Endothelial cell of umbilical vein (primary cell): ENCODE data around the gene PRDM10. TPM values are rescaled to one million over a fixed set of nuclear protein-coding genes. Genes with fewer than 3 reads are reported as not detected.

Source experiments
- BruUV-seq: library from RNA; stranded (reverse); fragments of 400-500 nt; replicated peaks from 2 replicates; lab custom pipeline; 2021; lab: Mats Ljungman, UMichigan
- CTCF ChIA-PET: fragments of 300-600, 350-600 bp; sonication (Branson Sonifier 250); formaldehyde crosslinking; loops from one replicate; lab custom pipeline; 2021; ENCODE audit warnings: antibody characterized with exemption, inconsistent platforms; lab: Charles Lee
- POLR2A ChIA-PET: fragments of 300-600, 350-600 bp; sonication (Branson Sonifier 250); formaldehyde crosslinking; loops from one replicate; lab custom pipeline; 2021; ENCODE audit warnings: antibody characterized with exemption, inconsistent platforms; lab: Charles Lee
- DNase-seq: peaks from one replicate; pipeline ENCODE4 v3.0.0-alpha.2; 2011; ENCODE audit warnings: low read depth, low spot score
- FAIRE-seq: peaks from 2 replicates; lab custom pipeline; 2011; peaks lifted over from hg19 to GRCh38; lab: Jason Lieb, UNC
- H2AFZ ChIP-seq: 2 replicates; pipeline ENCODE4 v1.6.0; 2012; ENCODE audit warnings: low read depth, low read length, control low read depth, inconsistent platforms
- H3K27ac ChIP-seq: 2 replicates; pipeline ENCODE4 v1.5.1; 2011; ENCODE audit warnings: low read depth, mild to moderate bottlenecking, control low read depth, low read length, moderate library complexity; ENCODE audit not compliant: insufficient read depth
- H3K27me3 ChIP-seq, 2 experiments: 2 replicates each; pipeline versions ENCODE4 v1.6.0 to v1.6.1; 2011; ENCODE audit warnings: low read length in 2 of 2, mixed read lengths in 1 of 2; ENCODE audit not compliant: control insufficient read depth in 2 of 2, insufficient read depth in 2 of 2
- H3K36me3 ChIP-seq, 2 experiments: 2 replicates in 1 of 2; 3 replicates in 1 of 2; pipeline ENCODE4 v1.5.1; 2011; ENCODE audit warnings: low read length in 2 of 2, mild to moderate bottlenecking in 1 of 2, moderate library complexity in 1 of 2; ENCODE audit not compliant: control insufficient read depth in 2 of 2, insufficient read depth in 2 of 2; ENCODE audit errors: extremely low read depth in 1 of 2
- H3K4me1 ChIP-seq: 3 replicates; pipeline ENCODE4 v1.5.1; 2011; ENCODE audit warnings: mild to moderate bottlenecking, low read length; ENCODE audit not compliant: control insufficient read depth, insufficient read depth; ENCODE audit errors: extremely low read depth
- H3K4me2 ChIP-seq: 2 replicates; pipeline ENCODE4 v1.6.1; 2011; ENCODE audit warnings: low read length, control low read depth, mixed read lengths; ENCODE audit not compliant: insufficient read depth
- H3K4me3 ChIP-seq, 3 experiments: fragments of 200-600 bp in 1 of 3; sonication (generic), shearing (Covaris generic) in 1 of 3; replicated peaks in 1 of 3; 2 replicates each; pipeline ENCODE4 v1.5.1; 2011 to 2016; ENCODE audit warnings: control low read depth in 3 of 3, low read length in 3 of 3, mild to moderate bottlenecking in 2 of 3, inconsistent platforms in 1 of 3, low read depth in 1 of 3, moderate library complexity in 1 of 3; ENCODE audit not compliant: insufficient read depth in 1 of 3
- H3K79me2 ChIP-seq: 2 replicates; pipeline ENCODE4 v1.6.0; 2012; ENCODE audit warnings: low read length, inconsistent platforms; ENCODE audit not compliant: control insufficient read depth, insufficient read depth
- H3K9ac ChIP-seq: replicated peaks from 2 replicates; pipeline ENCODE3; 2011; ENCODE audit warnings: low read length, control low read depth; ENCODE audit not compliant: insufficient read depth; ENCODE audit errors: extremely low read depth
- H3K9me1 ChIP-seq: replicated peaks from 3 replicates; pipeline ENCODE4 v1.6.0; 2011; ENCODE audit warnings: mild to moderate bottlenecking, low read length; ENCODE audit not compliant: control insufficient read depth, insufficient read depth; ENCODE audit errors: extremely low read depth
- H3K9me3 ChIP-seq: replicated peaks from 2 replicates; pipeline ENCODE4 v1.5.1; 2012; ENCODE audit warnings: low read length, inconsistent platforms; ENCODE audit not compliant: control insufficient read depth, insufficient read depth
- H4K20me1 ChIP-seq: replicated peaks from 2 replicates; pipeline ENCODE3; 2011; ENCODE audit warnings: mild to moderate bottlenecking, low read length; ENCODE audit not compliant: control insufficient read depth, insufficient read depth; ENCODE audit errors: extremely low read depth
- CTCF ChIP-seq, 2 donors: IDR thresholded peaks; 1 replicate in 1 of 2; 2 replicates in 1 of 2; pipeline ENCODE4 v1.5.1; 2011; ENCODE audit warnings: low read length in 2 of 2, mild to moderate bottlenecking in 2 of 2, moderate library complexity in 2 of 2, control low read depth in 1 of 2, inconsistent platforms in 1 of 2, low read depth in 1 of 2; ENCODE audit not compliant: insufficient read depth in 1 of 2; ENCODE audit errors: extremely low read depth in 1 of 2
- EZH2 ChIP-seq: IDR thresholded peaks from 2 replicates; pipeline ENCODE4 v1.6.1; 2012; ENCODE audit warnings: borderline replicate concordance, low read depth, mild to moderate bottlenecking, moderate library complexity, low read length, inconsistent platforms; ENCODE audit not compliant: severe bottlenecking
- FOS ChIP-seq: IDR thresholded peaks from 2 replicates; pipeline ENCODE4 v1.6.1; 2011; ENCODE audit warnings: mild to moderate bottlenecking, low read length, moderate library complexity, borderline replicate concordance; ENCODE audit not compliant: insufficient read depth
- GATA2 ChIP-seq: IDR thresholded peaks from 2 replicates; pipeline ENCODE4 v1.7.0; 2011; ENCODE audit warnings: low read depth, mild to moderate bottlenecking, moderate library complexity, mixed read lengths, low read length; ENCODE audit not compliant: insufficient read length, insufficient read depth
- JUN ChIP-seq: IDR thresholded peaks from 2 replicates; pipeline ENCODE4 v1.6.1; 2011; ENCODE audit warnings: borderline replicate concordance, low read depth; ENCODE audit not compliant: insufficient read length, insufficient read depth
- MAX ChIP-seq: IDR thresholded peaks from 2 replicates; pipeline ENCODE4 v1.6.1; 2011; ENCODE audit not compliant: insufficient read depth, insufficient read length
- MYC ChIP-seq: IDR thresholded peaks from one replicate; pipeline ENCODE4 v1.6.1; 2011; ENCODE audit warnings: mild to moderate bottlenecking, low read depth, low read length
- POLR2A ChIP-seq: IDR thresholded peaks from 2 replicates; pipeline ENCODE4 v1.6.1; 2012; ENCODE audit warnings: low read depth, mild to moderate bottlenecking, control low read depth, low read length
- POLR2AphosphoS5 ChIP-seq: IDR thresholded peaks from 2 replicates; pipeline ENCODE4 v1.6.1; 2012; ENCODE audit warnings: low read depth, mild to moderate bottlenecking, control low read depth, low read length, moderate library complexity; ENCODE audit not compliant: insufficient read depth
- dilution Hi-C: fragments of 300-500 bp; cut with MboI; formaldehyde crosslinking; loops from one replicate; pipeline ENCODE4 v1.15.0; 2019; ENCODE audit warnings: low sequenced_read_pairs; ENCODE audit not compliant: extremely low pct_ligation_motif_present
- intact Hi-C: fragments of 100-400 bp; cut with micrococcal nuclease; formaldehyde crosslinking; loops from one replicate; pipeline ENCODE4 v1.10.0; 2022
- polyA plus RNA-seq, 4 experiments: library from polyadenylated mRNA; depleted of rRNA in 3 of 4; stranded (reverse) in 3 of 4; unstranded in 1 of 4; fragments of >200 nt; gene quantifications; 2 replicates each; pipeline versions ENCODE4 v1.2.1 to v1.2.3, GENCODE V29; 2011 to 2012; ENCODE audit warnings: missing spikeins in 1 of 4
- total RNA-seq: library from RNA; stranded (reverse); gene quantifications from 2 replicates; pipeline ENCODE4 v1.2.3, GENCODE V29; 2021

PRDM10 gene
- total and polyA plus RNA-seq, 2 donors (not counting 3 experiments of a cell fraction or from before 2014, with no cell fraction given) = 9.6 to 13.0 TPM

- Histone ChIP-seq H3K27ac (no peak overlapping the region), H3K9me3 (no peaks in the 10 kb centered on the region), H3K4me3 (peak overlapping the region in 1 of 3 experiments; percentile 72), H3K9ac (no peak overlapping the region), H2AFZ (peak overlapping the region; percentile 90), H4K20me1 (no peaks in the 10 kb centered on the region), H3K9me1 (no peaks in the 10 kb centered on the region), H3K4me2 (peak overlapping the region; percentile 73), H3K4me1 (peaks cover 9% of the 10 kb centered on the region), H3K36me3 (peaks cover 0 to 6% of the 10 kb centered on the region in 2 experiments), H3K79me2 (peaks cover 20% of the 10 kb centered on the region), H3K27me3 (no peaks in the 10 kb centered on the region)
- TF ChIP-seq MAX (no peak), POLR2A (no peak), EZH2 (no peak), POLR2AphosphoS5 (no peak), FOS (no peak), CTCF (IDR thresholded peaks at IDR 0.05; ENCODE audit: extremely low read depth in 1 of 2, insufficient read depth in 1 of 2, low read depth in 1 of 2, low read length in 2 of 2) (no peak), JUN (no peak), MYC (no peak), GATA2 (no peak)
- no peak for DNase-seq
- dilution Hi-C loops (no loop called here), intact Hi-C loops (loop anchor here (10.0 kb wide), 2 partner anchors 419 to 621 kb away; partner anchors contain the start of gene ZBTB44)
- no TSS peak for BruUV-seq
- CTCF ChIA-PET = interaction anchor here (1.1 to 2.8 kb wide), 5 partner anchors 14 to 250 kb away, joined by 3 to 26 read pairs (median 4); no protein-coding TSS in a partner anchor
- FAIRE-seq = no peak
- POLR2A ChIA-PET = no interaction called here
These were observed 106.6 kb downstream of the PRDM10 start for GRCh38 chr11:129896062-129896461.
